ENCODE results near the gene CTBP1.

CTBP1 gene

GRCh38 chr4:1249731-1250526, 999 bp upstream of the CTBP1 start:
- DNase-seq: peak; percentile 48

- DNase-seq: peak; percentile 78
Observed at GRCh38 chr4:1249148-1249730, 309 bp upstream of the CTBP1 start.

DNA sequence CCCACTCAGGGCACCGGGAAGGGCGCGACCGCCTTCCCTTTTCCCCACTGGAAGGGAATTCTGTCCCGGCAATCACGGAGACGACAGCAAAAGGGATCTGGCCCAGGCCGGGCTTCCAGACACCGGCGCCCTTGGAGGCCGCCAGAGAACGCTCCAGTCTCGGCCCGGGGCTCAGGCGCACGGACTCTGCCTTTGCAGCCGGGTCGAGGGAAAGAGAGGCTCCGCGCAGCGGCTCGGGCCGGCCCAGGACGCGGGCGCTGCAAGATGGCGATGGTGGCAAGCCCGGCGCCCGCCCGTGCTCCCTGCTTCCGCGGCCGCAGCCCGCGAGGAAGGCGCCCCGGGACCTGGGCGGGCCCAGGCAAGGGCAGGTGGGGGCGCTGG, 1.1 kb downstream of the CTBP1 start:
- DNase-seq: no peak

DNA sequence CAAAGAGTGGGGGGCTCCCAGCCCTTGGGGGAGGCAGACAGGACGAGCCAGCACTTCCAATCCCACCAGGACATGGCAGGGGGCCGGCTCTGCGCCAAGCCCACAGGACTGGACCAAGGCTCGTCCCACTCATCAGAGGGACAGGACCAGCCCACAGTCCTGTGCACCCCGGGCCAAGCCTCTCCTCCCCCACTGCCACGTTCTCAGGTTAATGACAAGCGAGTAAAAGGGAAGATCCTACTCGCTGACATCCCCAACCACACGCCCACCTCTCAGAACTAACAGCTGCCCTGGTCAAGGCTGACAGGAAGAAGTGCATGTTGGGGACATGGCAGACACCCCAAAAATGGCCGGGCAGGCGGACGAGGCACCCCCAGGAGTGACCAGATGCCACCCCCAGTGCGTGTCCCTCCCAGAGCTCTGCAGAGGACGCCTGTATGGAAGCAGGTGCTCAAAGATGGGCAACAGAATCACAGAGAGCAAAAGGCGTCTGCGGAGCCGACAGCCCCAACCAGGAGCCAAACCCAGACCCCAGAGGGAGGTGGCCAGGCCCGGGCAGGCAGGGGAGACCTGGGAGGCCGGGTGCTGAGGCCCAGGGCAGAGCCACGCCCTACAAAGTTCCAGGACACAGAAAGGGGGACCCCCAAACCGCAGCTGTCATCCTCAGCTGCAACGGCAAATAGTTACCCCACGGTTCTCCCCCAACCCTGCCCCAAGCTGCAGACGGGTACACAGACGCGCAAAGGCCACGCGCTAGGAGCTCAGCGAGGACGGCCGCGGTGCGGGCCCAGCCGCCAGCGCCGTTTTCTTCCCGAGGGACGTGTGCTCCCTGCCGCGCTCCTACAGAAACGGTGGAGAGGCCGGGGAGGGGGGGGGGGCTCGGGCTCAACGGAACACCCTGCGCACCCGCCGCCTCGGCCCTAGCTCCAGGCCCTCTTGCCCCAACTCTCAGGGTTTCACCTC, 1.7 kb downstream of the CTBP1 start:
- DNase-seq: peak; percentile 22

- no peak for DNase-seq
Observed at GRCh38 chr4:1246111-1246881, 2.6 kb downstream of the CTBP1 start.

DNA sequence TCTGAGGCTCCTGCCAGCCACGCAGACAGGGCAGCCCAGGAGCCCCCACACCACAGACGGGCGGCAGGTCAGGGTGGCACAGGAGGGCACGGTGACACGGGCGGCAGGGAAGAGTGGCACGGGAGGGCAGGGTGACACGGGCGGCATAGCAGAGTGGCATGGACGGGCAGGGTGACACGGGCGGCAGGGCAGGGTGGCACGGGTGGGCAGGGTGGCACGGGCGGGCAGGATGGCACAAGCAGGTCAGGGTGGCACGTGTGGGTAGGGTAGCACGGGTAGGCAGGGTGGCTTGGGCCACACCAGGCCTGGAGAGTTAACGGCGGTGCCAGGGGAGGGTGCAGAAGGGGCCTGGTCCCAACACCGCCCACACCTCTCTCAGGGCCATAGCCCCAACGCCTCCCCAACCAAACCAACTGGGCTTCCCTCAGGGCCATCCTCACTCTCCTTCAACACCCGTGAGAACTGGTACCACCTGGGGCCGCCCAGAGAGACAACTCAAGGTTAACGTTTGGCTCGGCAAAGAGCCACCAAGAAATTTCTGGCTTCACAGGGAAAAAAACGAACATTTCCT, 3.4 kb downstream of the CTBP1 start:
- no peak for DNase-seq

GRCh38 chr4:1244978-1245471, 3.9 kb downstream of the CTBP1 start:
- no peak for DNase-seq

- DNase-seq: no peak
Observed at GRCh38 chr4:1244081-1244977, 4.6 kb downstream of the CTBP1 start.

- no peak for DNase-seq
Observed at GRCh38 chr4:1243451-1244080, 5.4 kb downstream of the CTBP1 start.

- no peak for DNase-seq
Observed at GRCh38 chr4:1242506-1243450, 6.2 kb downstream of the CTBP1 start.

GRCh38 chr4:1241936-1242505, 6.9 kb downstream of the CTBP1 start:
- no peak for DNase-seq

- DNase-seq: no peak
Observed at GRCh38 chr4:1241466-1241935, 7.4 kb downstream of the CTBP1 start.

GRCh38 chr4:1240721-1241465, 8.0 kb downstream of the CTBP1 start:
- no peak for DNase-seq

DNA sequence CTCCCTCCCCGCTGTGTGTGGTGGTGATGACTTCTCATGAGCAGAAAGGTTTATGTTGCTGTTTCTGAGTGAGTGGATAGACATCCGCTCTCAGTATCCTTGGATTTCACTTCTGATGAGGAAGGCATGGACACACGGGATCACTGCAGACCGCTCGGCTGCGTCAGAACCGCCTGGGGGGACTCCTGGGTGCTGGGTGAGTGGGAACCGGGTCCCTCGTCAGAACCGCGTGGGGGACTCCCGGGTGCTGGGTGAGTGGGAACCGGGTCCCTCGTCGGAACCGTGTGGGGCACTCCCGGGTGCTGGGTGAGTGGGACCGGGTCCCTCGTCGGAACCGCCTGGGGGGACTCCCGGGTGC, 9.0 kb downstream of the CTBP1 start:
- no peak for DNase-seq

- DNase-seq: no peak
Observed at GRCh38 chr4:1239141-1239949, 9.6 kb downstream of the CTBP1 start.

- DNase-seq: no peak
Observed at GRCh38 chr4:1238676-1239000, 10.3 kb downstream of the CTBP1 start.

DNA sequence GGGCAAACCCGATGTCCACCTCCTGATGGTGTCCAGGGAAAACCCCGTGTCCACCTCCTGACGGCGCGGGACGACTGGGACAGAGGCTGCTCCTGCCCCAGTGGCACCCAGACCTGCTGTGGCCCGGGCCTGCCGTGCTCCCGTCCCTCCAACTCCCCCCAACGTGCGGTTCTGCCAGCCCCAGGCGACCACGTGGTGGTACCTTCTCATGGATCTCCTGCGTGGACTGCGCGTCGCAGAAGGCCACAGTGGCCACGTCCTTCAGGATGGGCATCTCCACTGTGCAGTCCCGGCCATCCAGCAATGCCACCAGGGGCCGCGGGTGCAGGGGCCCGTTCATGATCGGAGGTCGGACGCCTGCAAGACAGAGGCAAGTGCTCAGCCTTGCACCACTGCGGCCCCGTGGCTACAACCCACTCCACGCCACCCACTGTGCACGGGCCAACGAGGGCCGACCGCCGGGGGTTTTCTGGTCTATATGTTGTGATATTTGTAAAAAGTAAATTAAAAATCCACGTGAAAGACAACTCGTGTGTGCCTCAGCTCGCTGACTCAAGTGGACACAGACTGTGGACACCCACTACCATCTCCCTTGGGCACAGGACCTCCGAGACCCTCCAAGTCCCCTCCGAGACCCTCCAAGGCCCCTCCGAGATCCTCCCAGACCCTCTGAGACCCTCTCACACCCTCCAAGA, 10.8 kb downstream of the CTBP1 start:
- no peak for DNase-seq
